ENCODE measurements around the gene PARVG. TPM values are rescaled to one million over a fixed set of nuclear protein-coding genes. Genes with fewer than 3 reads are reported as not detected.

PARVG gene
- total and polyA plus RNA-seq, 9 donors, result 2.9 to 14.1 (median 4.1) TPM

DNA sequence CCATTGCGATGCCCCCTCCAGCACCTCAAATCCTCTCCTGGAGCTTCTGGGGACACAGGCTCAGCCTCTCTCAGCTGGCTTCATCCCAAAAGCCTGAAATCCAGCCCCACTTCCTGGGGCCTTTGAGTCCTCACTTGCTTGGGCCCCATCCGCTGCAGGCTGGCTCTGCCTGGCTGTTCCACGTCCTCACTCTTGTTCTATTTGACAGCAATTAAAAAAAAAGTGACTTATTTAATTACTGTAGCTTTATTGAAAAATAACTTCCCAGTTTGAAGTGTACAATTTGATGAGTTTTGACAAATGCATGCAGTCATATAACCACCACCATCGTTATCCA, 27.2 kb downstream of the PARVG start:
- H3K4me3 ChIP-seq, result no peak overlapping the region
- H3K27me3 ChIP-seq, result no peaks in the 10 kb centered on the region
- TF ChIP-seq POLR2A (IDR thresholded peaks at IDR 0.05) (no peak), EP300 (IDR thresholded peaks at IDR 0.05) (no peak)
- TF ChIP-seq, protein P1, sequence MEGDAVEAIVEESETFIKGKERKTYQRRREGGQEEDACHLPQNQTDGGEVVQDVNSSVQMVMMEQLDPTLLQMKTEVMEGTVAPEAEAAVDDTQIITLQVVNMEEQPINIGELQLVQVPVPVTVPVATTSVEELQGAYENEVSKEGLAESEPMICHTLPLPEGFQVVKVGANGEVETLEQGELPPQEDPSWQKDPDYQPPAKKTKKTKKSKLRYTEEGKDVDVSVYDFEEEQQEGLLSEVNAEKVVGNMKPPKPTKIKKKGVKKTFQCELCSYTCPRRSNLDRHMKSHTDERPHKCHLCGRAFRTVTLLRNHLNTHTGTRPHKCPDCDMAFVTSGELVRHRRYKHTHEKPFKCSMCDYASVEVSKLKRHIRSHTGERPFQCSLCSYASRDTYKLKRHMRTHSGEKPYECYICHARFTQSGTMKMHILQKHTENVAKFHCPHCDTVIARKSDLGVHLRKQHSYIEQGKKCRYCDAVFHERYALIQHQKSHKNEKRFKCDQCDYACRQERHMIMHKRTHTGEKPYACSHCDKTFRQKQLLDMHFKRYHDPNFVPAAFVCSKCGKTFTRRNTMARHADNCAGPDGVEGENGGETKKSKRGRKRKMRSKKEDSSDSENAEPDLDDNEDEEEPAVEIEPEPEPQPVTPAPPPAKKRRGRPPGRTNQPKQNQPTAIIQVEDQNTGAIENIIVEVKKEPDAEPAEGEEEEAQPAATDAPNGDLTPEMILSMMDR (IDR thresholded peaks at IDR 0.05), result no peak
- DNase-seq, result no peak
- no peaks in the 10 kb centered on the region for H3K36me3 ChIP-seq
- 86 to 90% (median 88%) methylated on average over 4 of the region's 4 CpGs for WGBS, 3 donors
- H3K9me3 ChIP-seq, result no peaks in the 10 kb centered on the region
- H3K27ac ChIP-seq, result no peak overlapping the region
- intact Hi-C loops (cut with DNase I), result no loop called here
- no peaks in the 10 kb centered on the region for H3K4me1 ChIP-seq (ENCODE audit: insufficient read depth)

DNA sequence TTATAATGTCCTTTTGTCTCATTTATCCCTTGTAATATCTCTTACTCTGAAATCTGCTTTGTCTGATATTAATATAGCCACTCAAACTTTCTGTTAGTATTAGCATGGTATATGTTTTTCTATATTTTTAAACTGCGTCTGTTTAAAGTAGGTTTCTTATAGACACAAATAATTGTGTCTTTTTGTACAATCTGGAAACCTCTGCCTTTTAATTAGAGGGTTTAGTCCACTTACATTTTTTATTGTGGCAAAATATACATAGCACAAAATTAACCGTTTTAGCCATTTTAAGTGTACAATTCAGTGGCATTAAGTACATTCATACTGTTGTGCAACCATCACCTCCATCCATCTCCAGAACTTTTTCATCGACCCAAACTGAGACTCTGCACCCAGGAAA, 28.6 kb downstream of the PARVG start:
- TF ChIP-seq EP300 (IDR thresholded peaks at IDR 0.05) (no peak), POLR2A (IDR thresholded peaks at IDR 0.05) (no peak)
- TF ChIP-seq, protein P1 (IDR thresholded peaks at IDR 0.05), result no peak
- DNase-seq, result no peak
- intact Hi-C loops (cut with DNase I), result no loop called here
- H3K36me3 ChIP-seq, result no peaks in the 10 kb centered on the region
- H3K27ac ChIP-seq, result no peak overlapping the region
- no peaks in the 10 kb centered on the region for H3K4me1 ChIP-seq (ENCODE audit: insufficient read depth)
- WGBS, 3 donors, result 88 to 93% (median 91%) methylated on average over 3 of the region's 3 CpGs
- H3K9me3 ChIP-seq, result no peaks in the 10 kb centered on the region
- H3K27me3 ChIP-seq, result no peaks in the 10 kb centered on the region
- H3K4me3 ChIP-seq, result no peak overlapping the region

DNA sequence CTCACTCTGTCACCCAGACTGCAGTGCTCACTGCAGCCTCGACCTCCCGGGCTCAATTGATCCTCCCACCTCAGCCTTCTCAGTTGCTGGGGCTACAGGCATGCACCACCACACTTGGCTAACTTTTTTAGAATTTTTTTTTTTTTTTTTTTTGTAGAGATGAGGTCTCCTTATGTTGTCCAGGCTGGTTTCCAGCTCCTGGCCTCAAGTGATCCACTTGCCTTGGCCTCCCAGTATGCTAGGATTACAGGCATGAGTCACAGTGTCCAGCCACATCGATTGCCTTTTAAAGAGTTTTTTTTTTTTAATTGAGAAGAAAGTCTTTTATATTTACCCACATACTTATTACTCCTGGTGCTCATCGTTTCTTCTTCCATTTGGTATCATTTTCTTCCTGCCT, 30.0 kb downstream of the PARVG start:
- no peaks in the 10 kb centered on the region for H3K9me3 ChIP-seq
- no peaks in the 10 kb centered on the region for H3K36me3 ChIP-seq
- WGBS, 3 donors, result 66 to 72% (median 68%) methylated on average over 4 of the region's 4 CpGs
- DNase-seq, result no peak
- TF ChIP-seq POLR2A (IDR thresholded peaks at IDR 0.05) (no peak), EP300 (IDR thresholded peaks at IDR 0.05) (no peak)
- TF ChIP-seq, protein P1 (IDR thresholded peaks at IDR 0.05), result no peak
- intact Hi-C loops (cut with DNase I), result no loop called here
- H3K27me3 ChIP-seq, result no peaks in the 10 kb centered on the region
- H3K27ac ChIP-seq, result no peak overlapping the region
- H3K4me1 ChIP-seq (ENCODE audit: insufficient read depth), result no peaks in the 10 kb centered on the region
- no peak overlapping the region for H3K4me3 ChIP-seq

DNA sequence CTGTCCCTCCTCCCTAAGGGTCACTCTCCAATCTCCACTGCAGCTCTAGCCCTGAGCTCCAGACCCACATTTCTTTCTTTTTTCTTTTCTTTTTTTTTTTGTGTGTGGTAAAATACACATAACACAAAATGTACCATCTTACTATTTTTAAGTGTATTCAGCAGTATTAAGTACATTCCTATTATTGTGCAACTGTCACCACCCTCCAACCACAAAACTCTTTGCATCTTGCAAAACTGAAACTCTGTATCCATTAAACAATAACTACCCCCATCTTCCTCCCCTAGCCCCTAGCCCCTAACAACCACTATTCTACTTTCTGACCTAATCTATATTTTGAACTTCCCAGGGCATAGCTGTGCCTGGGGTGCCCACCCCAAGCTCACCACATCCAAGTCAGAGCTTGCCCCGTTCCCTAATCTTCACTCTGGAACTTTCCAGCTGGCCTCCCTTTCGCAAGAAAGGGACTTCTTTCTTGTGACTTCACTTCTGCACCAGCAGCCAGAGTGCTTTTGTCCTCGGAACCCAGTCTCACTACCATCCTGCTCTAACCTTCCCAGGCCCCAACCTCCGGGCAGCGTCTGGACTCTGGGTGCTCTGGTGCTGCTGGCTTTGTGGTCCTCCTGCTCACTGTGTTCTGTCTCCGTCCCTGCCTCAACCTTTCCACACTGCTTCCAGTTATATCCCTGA, 30.7 kb downstream of the PARVG start:
- WGBS, 3 donors, result 72 to 78% (median 72%) methylated on average over 6 of the region's 6 CpGs

More for the DNA sequence above, 30.7 kb downstream of the PARVG start:
- H3K9me3 ChIP-seq, result no peaks in the 10 kb centered on the region
- intact Hi-C loops (cut with DNase I), result no loop called here
- H3K27ac ChIP-seq, result no peak overlapping the region
- H3K27me3 ChIP-seq, result no peaks in the 10 kb centered on the region
- H3K4me1 ChIP-seq (ENCODE audit: insufficient read depth), result no peaks in the 10 kb centered on the region
- TF ChIP-seq EP300 (IDR thresholded peaks at IDR 0.05) (no peak), POLR2A (IDR thresholded peaks at IDR 0.05) (no peak)
- TF ChIP-seq, protein P1 (IDR thresholded peaks at IDR 0.05), result no peak
- no peaks in the 10 kb centered on the region for H3K36me3 ChIP-seq
- no peak overlapping the region for H3K4me3 ChIP-seq
- DNase-seq, result no peak
